GM18868 (cell line): ENCODE data around the gene C1orf35.
A peak's percentile ranks its signal among the peaks of the same experiment; 100 is the strongest.

Source experiments
- ATAC-seq: cut with Tn5 transposase; IDR thresholded peaks from one replicate; pipeline ENCODE4 v1.9.1; 2021; ENCODE audit warnings: mild to moderate bottlenecking, moderate library complexity; ENCODE audit not compliant: unreplicated experiment

Gene C1orf35

DNA sequence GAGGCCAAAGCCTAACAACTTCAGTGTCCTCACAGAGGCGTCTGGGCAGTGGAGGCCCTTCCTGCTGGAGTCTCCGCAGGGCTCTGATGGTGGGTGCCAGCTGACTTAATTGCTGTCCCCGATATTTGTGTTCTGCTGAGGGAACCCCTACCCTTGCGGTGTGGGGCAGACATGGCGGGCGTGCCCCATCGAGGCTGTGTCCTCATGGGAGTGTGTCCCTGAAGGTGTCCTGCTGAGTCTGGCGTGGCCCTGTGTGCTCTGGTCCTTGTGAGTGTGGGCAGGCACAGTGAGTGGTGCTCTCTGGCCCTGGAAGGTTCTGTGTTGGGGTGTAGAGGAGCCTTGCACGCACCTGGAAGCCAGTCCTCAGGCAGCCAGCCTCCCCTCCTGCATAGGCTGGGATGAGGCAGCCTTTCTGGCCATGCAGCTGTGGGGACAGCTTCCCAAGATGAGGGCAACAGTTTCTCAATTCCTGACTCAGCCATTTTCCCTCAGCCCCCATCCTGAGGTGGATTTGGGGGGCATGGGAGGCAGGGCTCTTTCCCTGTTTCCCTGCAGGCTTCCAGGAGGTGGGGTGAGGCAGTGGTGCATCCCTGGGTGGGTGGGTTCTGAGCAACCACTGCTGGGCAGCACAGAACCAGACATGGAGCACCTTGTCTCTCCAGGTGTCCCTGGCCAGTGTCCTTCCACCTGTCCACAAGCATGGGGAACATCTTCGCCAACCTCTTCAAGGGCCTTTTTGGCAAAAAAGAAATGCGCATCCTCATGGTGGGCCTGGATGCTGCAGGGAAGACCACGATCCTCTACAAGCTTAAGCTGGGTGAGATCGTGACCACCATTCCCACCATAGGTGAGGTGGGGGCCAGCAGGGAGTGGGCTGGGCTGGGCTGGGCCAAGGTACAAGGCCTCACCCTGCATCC lies 6.5 kb downstream of the C1orf35 start:
- no peak for ATAC-seq

DNA sequence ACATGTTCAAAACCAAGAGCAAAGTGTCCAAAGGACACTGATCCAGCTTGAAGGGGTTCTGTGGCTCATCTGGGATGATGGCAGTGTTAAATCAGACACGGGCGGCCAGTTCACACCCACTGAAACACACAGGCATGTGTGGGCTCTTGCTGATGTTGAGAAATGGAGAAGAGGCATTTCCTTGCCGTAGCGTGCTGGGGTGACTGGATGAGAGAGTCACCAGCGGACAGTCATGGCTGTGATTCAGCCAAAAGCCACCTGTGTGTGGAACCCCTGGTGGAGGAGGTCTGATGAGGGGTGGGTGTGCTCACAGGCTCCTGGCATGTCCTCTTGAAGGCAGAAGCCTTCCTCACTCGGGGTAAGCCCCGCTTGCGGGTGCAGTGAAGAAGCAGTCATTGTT lies 7.2 kb downstream of the C1orf35 start:
- no peak for ATAC-seq

GRCh38 chr1:228095161-228095560 lies 8.0 kb downstream of the C1orf35 start:
- ATAC-seq, result no peak

GRCh38 chr1:228094432-228095016 lies 8.6 kb downstream of the C1orf35 start:
- no peak for ATAC-seq

- no peak for ATAC-seq
Observed at GRCh38 chr1:228093050-228093906, 9.8 kb downstream of the C1orf35 start.

DNA sequence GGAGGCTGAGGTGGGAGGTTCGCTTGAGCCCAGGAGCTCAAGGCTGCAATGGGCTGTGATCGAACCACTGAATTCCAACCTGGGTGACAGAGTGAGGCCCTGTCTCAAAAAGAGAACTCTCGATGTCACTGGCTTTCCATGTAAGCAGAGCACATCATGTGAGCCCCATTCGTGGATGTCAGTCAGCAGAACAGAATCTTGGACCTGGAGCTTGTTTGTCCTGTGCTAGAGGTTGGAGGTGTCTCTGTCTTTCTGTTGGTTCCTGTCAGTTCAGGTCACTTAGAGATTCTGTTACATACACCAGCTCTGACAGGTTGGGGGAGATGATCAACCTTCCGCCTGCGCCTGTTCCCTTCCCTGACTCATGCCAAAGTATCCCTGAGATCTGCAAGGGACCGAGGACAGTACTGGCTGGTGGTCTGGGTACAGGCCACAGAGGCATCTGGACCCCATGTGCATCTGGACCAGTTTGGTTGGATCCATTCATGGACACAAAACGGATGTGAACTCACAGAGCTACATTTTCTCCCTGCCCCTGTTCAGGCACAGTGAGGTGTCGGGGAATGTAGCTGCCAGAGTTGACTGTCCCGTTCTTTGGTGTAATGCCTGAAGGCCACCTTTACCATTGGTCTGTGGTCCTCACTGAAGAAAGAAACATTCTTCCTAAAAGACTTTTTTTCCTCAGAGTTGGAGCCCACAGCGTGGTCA lies 10.6 kb downstream of the C1orf35 start:
- ATAC-seq, result no peak

GRCh38 chr1:228091084-228091483 lies 12.0 kb downstream of the C1orf35 start:
- no peak for ATAC-seq

DNA sequence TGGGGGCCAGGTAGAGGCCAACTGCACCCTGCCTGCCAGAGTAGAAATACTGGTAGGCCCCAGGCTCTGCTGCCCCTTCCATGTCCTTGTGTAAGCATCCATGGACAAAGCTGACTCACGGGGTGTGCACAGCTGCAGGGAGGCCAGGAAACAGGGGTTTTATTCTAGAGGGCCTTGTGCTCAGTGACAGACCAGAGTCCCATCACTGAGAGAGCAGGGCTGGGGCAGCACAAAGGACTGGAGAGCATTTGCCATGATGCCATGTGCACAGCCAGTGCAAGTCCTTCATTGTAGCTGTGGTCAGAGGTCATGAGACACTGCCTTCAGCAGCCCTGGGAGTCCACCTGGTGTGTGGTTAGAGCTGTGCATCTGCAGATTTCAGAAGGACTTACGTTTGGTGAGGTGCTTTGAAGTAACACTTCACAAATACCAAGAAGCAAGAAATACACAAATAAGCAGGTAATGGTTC lies 12.5 kb downstream of the C1orf35 start:
- no peak for ATAC-seq

- ATAC-seq, result no peak
Observed at GRCh38 chr1:228089519-228090380, 13.4 kb downstream of the C1orf35 start.

DNA sequence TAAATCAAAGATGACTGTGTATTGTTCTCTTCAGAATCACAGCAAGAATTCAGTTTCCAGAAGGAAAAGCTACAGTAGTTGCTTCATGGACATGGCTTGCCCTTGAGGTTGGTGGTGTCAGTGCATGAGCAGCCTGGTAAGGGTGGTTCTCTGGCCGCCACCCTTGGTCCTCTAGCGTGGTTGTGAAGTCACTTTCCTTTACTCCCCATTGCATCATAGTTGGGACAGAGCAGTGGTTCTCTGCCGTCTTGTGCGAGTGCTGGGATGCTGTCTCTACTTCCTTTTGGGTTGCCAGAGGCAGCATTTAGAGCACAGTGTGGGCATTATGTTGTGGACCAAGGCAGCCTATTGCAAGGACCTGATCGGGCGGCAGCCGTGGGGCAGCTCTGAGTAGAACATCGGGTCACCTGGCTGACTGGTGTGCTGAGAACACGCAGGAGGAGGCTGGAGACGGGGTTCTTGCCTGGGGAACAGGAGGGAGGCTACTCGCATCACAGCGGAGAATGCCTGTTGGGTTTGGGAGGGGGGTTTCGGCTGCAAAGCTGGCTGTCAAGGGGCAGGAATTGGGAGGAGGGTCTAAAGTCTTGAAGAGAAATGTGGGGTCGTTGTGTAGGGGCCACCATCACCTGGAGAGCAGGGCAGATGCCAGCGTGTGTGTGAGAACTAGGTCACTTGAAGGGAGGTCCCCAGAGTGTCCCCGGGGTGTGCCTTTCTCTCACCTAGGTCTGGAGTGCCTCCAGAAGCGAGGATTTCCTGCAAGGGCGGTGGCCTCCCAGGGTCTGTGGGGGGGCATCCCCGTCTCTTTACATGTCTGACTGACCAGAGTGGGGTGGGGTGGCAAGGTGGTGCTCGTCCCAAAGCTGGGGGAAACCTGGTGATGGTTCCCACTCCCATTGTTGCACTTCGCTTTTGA lies 14.3 kb downstream of the C1orf35 start:
- ATAC-seq, result no peak

DNA sequence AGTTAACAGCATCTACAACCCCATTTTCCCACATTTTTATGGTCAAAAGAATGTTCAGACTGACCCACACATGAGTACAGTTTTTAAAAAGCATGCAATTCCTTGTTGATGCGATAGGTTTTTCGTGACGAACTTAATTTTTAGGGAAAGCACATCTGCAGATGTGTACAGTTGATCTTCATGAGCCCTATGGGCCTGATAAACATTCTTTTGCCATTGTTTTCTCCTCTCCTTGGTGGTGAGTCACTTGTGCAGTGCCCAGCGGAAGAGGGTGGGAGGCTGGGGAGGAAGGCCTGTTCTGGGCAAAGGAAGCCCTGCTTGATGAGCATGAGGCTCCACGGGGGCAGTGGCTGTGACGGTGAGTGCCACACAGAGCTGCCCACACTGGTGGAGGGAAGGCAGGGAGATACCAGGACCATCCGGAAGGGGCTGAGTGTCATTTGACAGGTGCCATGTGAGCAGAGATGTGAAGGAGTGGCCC lies 15.3 kb downstream of the C1orf35 start:
- no peak for ATAC-seq

GRCh38 chr1:228085287-228085951 lies 17.7 kb downstream of the C1orf35 start:
- ATAC-seq, result no peak

DNA sequence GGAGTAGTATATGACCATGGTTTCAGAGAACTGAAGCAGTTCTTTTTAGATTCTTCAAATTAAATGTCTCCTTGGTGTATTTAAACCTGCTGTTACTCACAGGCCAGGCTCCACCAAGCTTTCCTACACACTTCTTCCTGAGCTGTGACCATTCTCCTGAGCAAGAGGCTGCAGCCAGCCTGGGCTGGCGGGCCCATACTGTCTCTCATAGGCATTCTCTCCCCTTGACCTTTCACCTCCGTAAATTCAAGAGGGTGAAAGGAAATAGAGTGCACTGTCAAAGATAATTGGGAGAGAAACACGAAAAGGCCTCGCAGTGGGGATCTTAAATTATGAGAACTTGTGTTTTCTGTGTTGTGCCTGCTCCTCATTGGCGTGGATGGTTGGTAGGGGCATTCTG lies 18.3 kb downstream of the C1orf35 start:
- ATAC-seq, result no peak

- ATAC-seq, result no peak
Observed at GRCh38 chr1:228084325-228084724, 18.8 kb downstream of the C1orf35 start.

- ATAC-seq, result no peak
Observed at GRCh38 chr1:228083871-228084278, 19.2 kb downstream of the C1orf35 start.

GRCh38 chr1:228082918-228083870 lies 19.9 kb downstream of the C1orf35 start:
- ATAC-seq, result peak; percentile 9
